Cardiac fibroblast (primary cell): ENCODE results near the gene MAN2C1.
"Not testable (repeated sequence)": the region's sequence is repeated elsewhere in the genome, so short reads cannot be mapped to it uniquely, and the experiment has no call there.

Source experiments
- DNase-seq, 2 donors: peaks; one replicate each; pipeline versions ENCODE4 v3.0.0 to v3.0.0-alpha.2; 2010; ENCODE audit warnings: low read depth in 2 of 2
- H3K4me3 ChIP-seq, 2 donors: replicated peaks in 1 of 2; 1 replicate in 1 of 2; 2 replicates in 1 of 2; pipeline ENCODE4 v1.5.1; 2011; ENCODE audit warnings: low read depth in 2 of 2, low read length in 2 of 2, mild to moderate bottlenecking in 2 of 2, moderate library complexity in 1 of 2
- TF ChIP-seq, protein P1 (sequence below): IDR thresholded peaks from one replicate; pipeline ENCODE4 v1.5.1; 2011; ENCODE audit warnings: low read depth, mild to moderate bottlenecking, low read length, inconsistent platforms

Gene MAN2C1

DNA sequence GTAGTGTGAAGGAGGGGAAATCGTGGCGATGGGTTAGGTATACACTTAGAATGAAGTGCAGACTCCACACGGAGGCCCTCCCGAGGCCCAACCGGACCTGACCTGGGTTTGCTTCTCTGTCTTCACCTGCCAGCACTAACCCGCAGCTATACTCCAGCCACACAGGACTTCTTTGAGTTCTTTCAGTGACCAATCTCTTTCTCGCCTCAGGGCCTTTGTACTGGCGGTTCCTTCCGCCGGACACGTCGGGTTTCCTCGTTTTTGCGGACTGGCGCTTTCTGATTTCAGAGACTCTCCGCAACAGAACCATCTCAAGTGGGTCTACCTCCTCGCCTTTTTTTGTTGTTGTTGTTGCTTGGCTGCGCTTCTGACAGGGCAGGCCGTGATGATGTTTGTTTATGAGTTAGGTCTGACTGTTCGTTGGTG, 21.6 kb downstream of the MAN2C1 start, which contains the start of gene NEIL1:
NEIL1 (plus strand) TSS at position 244 of the 426 bp plus-strand sequence. CDS start 1,867 bp downstream, outside the sequence.
- H3K4me3 ChIP-seq: peak within 1 kb of the TSS; percentile 64 to 91
- DNase-seq: peak in 1 of 2 donors; percentile 14
- TF ChIP-seq, protein P1, sequence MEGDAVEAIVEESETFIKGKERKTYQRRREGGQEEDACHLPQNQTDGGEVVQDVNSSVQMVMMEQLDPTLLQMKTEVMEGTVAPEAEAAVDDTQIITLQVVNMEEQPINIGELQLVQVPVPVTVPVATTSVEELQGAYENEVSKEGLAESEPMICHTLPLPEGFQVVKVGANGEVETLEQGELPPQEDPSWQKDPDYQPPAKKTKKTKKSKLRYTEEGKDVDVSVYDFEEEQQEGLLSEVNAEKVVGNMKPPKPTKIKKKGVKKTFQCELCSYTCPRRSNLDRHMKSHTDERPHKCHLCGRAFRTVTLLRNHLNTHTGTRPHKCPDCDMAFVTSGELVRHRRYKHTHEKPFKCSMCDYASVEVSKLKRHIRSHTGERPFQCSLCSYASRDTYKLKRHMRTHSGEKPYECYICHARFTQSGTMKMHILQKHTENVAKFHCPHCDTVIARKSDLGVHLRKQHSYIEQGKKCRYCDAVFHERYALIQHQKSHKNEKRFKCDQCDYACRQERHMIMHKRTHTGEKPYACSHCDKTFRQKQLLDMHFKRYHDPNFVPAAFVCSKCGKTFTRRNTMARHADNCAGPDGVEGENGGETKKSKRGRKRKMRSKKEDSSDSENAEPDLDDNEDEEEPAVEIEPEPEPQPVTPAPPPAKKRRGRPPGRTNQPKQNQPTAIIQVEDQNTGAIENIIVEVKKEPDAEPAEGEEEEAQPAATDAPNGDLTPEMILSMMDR: no peak

DNA sequence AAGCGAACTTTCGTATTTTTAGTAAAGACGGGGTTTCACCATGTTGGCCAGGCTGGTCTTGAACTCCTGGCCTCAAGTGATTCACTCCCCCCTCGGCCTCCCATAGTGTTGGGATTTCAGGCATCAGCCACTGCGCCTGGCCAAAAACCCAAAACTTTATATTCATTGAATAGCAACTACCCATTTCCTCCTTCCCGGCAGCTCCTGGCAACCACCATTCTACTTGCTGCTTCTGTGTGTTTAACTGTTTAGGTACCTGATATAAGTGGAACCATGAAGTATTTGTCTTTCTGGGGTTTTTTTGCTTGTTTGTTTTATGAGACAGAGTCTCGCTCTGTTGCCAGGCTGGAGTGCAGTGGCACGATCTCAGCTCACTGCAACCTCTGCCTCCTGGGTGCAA, 24.5 kb downstream of the MAN2C1 start:
- not testable (repeated sequence) for H3K4me3 ChIP-seq
- DNase-seq: peak in 1 of 2 donors; percentile 55

DNA sequence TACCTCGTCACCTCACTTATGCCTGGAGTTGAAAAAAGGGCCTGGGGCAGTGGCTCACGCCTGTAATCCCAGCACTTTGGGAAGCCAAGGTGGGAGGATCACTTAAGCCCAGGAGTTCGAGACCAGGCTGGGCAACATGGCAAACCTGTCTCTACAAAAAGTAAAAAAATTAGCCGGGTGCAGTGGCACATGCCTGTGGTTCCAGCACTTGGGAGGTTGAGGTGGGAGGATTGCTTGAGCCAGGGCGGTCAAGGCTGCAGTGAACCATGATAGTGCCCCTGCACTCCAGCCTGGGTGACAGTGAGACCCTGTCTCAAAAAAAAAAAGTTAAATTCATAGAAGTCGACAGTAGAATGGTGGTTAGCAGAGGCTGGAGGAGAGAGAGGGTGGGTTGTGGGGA, 26.2 kb downstream of the MAN2C1 start:
- DNase-seq: no peak
- no peak overlapping the region for H3K4me3 ChIP-seq
- TF ChIP-seq, protein P1: no peak

DNA sequence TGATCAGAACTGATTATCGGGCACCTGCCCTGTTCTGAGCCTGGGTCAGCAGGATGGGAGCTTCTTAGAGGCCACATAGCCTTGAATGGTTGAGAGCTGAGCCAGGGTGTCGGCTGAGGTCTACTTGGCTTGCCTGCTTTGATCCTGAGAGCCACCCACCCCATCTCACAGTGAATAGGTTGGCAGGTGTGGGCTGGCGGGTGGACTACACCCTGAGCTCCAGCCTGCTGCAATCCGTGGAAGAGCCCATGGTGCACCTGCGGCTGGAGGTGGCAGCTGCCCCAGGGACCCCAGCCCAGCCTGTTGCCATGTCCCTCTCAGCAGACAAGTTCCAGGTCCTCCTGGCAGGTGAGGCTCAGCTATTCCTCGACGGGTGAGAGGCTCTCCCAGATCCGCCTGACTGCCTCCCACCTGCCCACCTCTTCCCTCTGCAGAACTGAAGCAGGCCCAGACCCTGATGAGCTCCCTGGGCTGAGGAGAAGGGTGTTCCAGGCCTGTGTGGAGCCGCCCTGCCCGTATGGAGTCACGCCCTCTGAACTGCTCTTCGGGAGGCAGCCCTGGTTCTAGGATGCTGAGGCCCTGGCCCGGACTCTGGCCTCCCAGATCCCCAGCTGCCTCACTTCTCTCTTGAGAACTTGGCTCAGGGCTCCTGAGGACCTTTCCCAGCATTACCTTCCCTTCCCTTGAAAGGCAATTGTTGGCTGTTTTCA, 28.7 kb downstream of the MAN2C1 start:
- DNase-seq: no peak
- no peak overlapping the region for H3K4me3 ChIP-seq
- TF ChIP-seq, protein P1: no peak

DNA sequence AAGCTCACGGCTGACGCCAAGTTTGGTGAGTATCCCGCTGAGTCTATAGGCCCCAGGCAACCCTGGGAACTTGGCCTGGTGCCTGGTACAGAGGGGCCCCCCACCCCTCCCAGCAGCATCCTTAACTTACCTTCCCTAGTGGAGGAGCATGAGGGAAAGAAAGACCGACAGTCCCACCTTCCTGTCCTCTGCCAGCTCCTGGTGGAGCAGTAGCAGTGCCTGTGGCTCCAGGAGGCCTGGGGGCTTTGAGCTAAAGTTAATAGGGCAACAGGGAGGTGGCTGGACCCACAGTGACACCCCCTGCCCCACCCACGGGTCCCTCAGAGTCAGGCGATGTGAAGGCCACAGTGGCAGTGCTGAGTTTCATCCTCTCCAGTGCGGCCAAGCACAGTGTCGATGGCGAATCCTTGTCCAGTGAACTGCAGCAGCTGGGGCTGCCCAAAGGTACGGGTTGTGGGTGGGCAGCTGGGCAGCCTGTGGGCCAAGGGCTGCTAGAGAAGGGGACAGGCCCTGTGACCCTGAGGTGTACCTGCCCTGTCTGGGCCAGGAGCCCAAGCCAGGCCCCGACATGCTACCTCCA, 29.7 kb downstream of the MAN2C1 start:
- TF ChIP-seq, protein P1: no peak
- no peak overlapping the region for H3K4me3 ChIP-seq
- DNase-seq: no peak

DNA sequence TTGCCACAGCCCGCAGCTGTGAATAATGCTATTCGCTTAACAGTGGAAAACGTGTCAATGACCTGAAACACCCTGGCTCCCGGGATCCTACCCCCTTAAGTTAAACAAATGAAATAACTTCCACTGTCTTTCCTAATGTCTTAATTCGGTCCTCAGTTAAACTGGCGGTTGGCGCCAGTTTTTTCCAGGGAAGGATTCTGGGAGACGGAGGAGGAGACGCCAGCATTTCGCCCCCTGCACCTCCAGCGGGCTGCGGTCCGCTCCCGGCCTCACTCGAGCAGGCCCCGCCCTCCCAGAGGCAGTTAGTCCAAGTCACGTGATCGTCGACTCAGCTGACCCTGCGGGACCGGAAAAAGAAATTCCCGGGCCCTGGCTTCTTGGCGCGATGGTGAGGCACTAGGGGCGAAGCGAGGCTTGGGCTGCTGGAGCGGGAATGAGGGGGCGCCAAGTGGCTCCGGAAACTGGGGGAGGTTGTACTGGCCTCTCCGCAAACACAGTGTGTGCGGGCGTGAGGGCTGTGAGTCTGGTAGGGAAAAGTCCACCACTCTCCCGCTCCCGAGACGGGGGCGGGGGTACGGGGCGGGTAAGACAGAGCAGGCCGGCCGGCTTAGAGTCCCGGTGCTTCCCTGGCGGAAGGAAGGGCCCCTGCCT, 32.6 kb downstream of the MAN2C1 start, which contains the start of gene COMMD4:
COMMD4 (plus strand) TSS at position 359 of the 651 bp plus-strand sequence; CDS start at position 386, 27 bp downstream.
- peak; percentile 96 to 97 for DNase-seq
- TF ChIP-seq, protein P1: no peak
- H3K4me3 ChIP-seq: peak within 1 kb of the TSS; percentile 75 to 87

DNA sequence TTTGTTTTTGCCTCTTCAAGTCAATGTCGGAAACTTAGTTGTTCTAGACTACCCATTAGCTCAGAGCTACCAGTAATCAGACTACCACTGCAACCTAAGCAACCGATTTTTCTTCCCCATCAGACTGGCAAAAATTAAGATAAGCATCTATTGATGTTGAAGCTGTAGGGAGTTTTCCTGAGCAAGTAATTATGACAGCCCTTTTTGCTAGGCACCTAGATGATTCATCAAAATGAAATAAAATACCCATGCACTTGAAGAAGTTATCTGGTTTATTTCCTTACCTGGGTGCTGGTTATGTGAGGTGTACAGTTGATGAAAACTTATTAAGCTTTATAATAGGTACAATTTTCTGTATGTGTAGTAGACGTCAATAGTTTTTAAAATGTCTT, 33.1 kb downstream of the MAN2C1 start:
- peak overlapping the region in 1 of 2 donors; percentile 75 for H3K4me3 ChIP-seq
- DNase-seq: no peak
- TF ChIP-seq, protein P1: no peak

DNA sequence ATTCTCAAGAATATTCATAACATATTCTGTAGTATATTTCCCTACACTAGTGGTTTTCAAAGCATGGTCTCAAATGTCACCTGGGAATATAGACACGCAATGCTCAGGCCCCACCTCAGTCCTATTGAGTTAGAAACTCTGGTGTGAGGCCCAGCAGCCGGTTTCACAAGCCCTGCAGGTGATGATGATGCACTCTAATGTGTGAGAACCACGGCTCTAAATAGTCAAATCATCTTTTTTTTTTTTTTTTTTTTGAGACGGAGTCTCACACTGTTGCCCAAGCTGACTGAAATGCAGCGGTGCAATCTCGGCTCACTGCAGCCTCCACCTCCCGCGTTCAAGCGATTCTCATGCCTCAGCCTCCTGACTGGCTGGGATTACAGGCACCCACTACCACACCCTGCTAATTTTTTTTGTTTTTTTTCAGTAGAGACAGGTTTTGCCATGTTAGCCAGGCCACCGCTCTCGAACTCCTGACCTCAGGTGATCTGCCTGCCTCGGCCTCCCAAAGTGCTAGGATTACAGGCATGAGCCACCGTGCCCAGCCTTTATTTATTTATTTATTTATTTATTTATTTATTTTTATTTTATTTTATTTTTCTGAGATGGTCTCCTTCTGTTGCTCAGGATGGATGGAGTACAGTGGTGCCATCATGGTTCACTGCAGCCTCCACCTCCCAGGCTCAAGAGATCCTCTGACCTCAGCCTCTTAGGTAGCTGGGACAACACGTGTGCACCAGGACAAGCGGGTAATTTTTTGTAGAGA, 34.6 kb downstream of the MAN2C1 start:
- DNase-seq: not testable (repeated sequence)

DNA sequence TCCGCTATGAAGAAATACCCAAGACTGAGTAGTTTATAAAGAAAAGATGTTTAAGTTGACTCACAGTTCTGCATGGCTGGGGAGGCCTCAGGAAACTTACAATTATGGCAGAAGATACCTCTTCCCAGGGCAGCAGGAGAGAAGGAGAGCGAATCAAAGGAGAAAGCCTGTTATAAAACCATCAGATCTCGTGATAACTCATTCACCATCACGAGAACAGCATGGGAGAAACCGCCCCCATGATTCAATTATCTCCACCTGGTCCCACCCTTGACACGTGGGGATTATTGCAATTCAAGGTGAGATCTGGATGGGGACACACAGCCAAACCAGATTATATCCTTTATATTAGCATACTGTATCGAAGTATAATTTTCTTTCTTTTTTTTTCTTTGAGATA, 36.3 kb downstream of the MAN2C1 start:
- not testable (repeated sequence) for H3K4me3 ChIP-seq, DNase-seq

More for the DNA sequence above, 34.6 kb downstream of the MAN2C1 start:
- not testable (repeated sequence) for H3K4me3 ChIP-seq
